Chondrocyte (in vitro differentiated cells): Measurements from ENCODE around the gene PTTG2. TPM values are rescaled to one million over a fixed set of nuclear protein-coding genes. Genes with fewer than 3 reads are reported as not detected.
A peak's percentile ranks its signal among the peaks of the same experiment; 100 is the strongest.
"Not testable (repeated sequence)": the region's sequence is repeated elsewhere in the genome, so short reads cannot be mapped to it uniquely, and the experiment has no call there.

Experiments
- DNase-seq: peaks from one replicate; pipeline ENCODE4 v3.0.0; 2021; ENCODE audit warnings: mixed read lengths, low spot score
- H3K27ac Mint-ChIP-seq: one replicate; pipeline ENCODE4 v1.8.0; 2021; ENCODE audit warnings: mild to moderate bottlenecking, moderate library complexity, mixed read lengths; ENCODE audit not compliant: unreplicated experiment
- H3K27me3 Mint-ChIP-seq: 2 replicates; pipeline ENCODE4 v1.8.0; 2021; ENCODE audit warnings: low read depth, mixed read lengths
- H3K36me3 Mint-ChIP-seq: 2 replicates; pipeline ENCODE4 v1.8.0; 2021; ENCODE audit warnings: low read depth, mixed read lengths
- H3K4me1 Mint-ChIP-seq: 2 replicates; pipeline ENCODE4 v1.8.0; 2021; ENCODE audit warnings: low read depth, mild to moderate bottlenecking, mixed read lengths
- H3K4me3 Mint-ChIP-seq: one replicate; pipeline ENCODE4 v1.8.0; 2021; ENCODE audit warnings: mild to moderate bottlenecking, moderate library complexity, mixed read lengths; ENCODE audit not compliant: unreplicated experiment
- H3K9me3 Mint-ChIP-seq: 2 replicates; pipeline ENCODE4 v1.8.0; 2021; ENCODE audit warnings: low read depth, mixed read lengths
- CTCF ChIP-seq: fragments of 200-600 bp; sonication (generic); IDR thresholded peaks from 2 replicates; pipeline ENCODE4 v1.5.0; 2021; ENCODE audit warnings: antibody characterized with exemption, mild to moderate bottlenecking, moderate library complexity
- long read RNA-seq: library from polyadenylated mRNA; stranded (forward); transcript quantifications from one replicate; pipeline ENCODE4 v2.0.0, GENCODE V29; 2021
- total RNA-seq: library from RNA; stranded (reverse); gene quantifications from 3 replicates; pipeline ENCODE4 v1.2.1, GENCODE V29; 2021

Gene PTTG2
- total RNA-seq: 0.45 TPM in 1 of 3 replicates, not detected in the others
- long read RNA-seq: 0 reads

GRCh38 chr4:37960098-37960497, at the start of gene PTTG2:
Gene PTTG2 (plus strand): TSS chr4:37960398. CDS start chr4:37960435, 37 bp downstream.
- Mint-ChIP-seq H3K27me3 (no peaks in the 10 kb centered on the region), H3K36me3 (no peaks in the 10 kb centered on the region), H3K4me3 (no peak within 1 kb of the TSS), H3K4me1 (peaks cover 16% of the 10 kb centered on the region), H3K9me3 (no peaks in the 10 kb centered on the region), H3K27ac (no peak within 1 kb of the TSS)
- DNase-seq: no peak
- TF ChIP-seq CTCF: no peak

GRCh38 chr4:37914539-37914938, 45.7 kb upstream of the PTTG2 start:
- no peak overlapping the region for H3K4me3 Mint-ChIP-seq
- H3K27ac Mint-ChIP-seq: no peak overlapping the region
- peaks cover 3% of the 10 kb centered on the region for H3K36me3 Mint-ChIP-seq
- no peaks in the 10 kb centered on the region for H3K9me3 Mint-ChIP-seq
- TF ChIP-seq CTCF: no peak
- peaks cover 8% of the 10 kb centered on the region for H3K4me1 Mint-ChIP-seq
- no peak for DNase-seq
- H3K27me3 Mint-ChIP-seq: peaks cover 3% of the 10 kb centered on the region

GRCh38 chr4:37917388-37917787, 42.8 kb upstream of the PTTG2 start:
- DNase-seq: no peak
- no peak overlapping the region for H3K4me3 Mint-ChIP-seq
- H3K27ac Mint-ChIP-seq: no peak overlapping the region

GRCh38 chr4:37918653-37919052, 41.5 kb upstream of the PTTG2 start:
- peaks cover 13% of the 10 kb centered on the region for H3K4me1 Mint-ChIP-seq
- TF ChIP-seq CTCF: no peak
- H3K27ac Mint-ChIP-seq: no peak overlapping the region
- H3K36me3 Mint-ChIP-seq: peaks cover 3% of the 10 kb centered on the region
- H3K9me3 Mint-ChIP-seq: no peaks in the 10 kb centered on the region
- no peak overlapping the region for H3K4me3 Mint-ChIP-seq
- DNase-seq: no peak
- H3K27me3 Mint-ChIP-seq: peaks cover 3% of the 10 kb centered on the region

More at GRCh38 chr4:37917388-37917787, 42.8 kb upstream of the PTTG2 start:
- peaks cover 3% of the 10 kb centered on the region for H3K27me3 Mint-ChIP-seq
- H3K36me3 Mint-ChIP-seq: peaks cover 3% of the 10 kb centered on the region
- peaks cover 6% of the 10 kb centered on the region for H3K4me1 Mint-ChIP-seq
- H3K9me3 Mint-ChIP-seq: no peaks in the 10 kb centered on the region
- no peak for TF ChIP-seq CTCF

GRCh38 chr4:37922328-37922727, 37.9 kb upstream of the PTTG2 start:
- Mint-ChIP-seq H3K4me3 (no peak overlapping the region), H3K36me3 (no peaks in the 10 kb centered on the region), H3K27ac (peak overlapping the region; percentile 2), H3K27me3 (no peaks in the 10 kb centered on the region), H3K4me1 (peaks cover 14% of the 10 kb centered on the region), H3K9me3 (no peaks in the 10 kb centered on the region)
- no peak for TF ChIP-seq CTCF
- DNase-seq: no peak

GRCh38 chr4:37923089-37923488, 37.1 kb upstream of the PTTG2 start:
- not testable (repeated sequence) for H3K9me3 Mint-ChIP-seq, H3K4me3 Mint-ChIP-seq, H3K27ac Mint-ChIP-seq, H3K36me3 Mint-ChIP-seq, DNase-seq, H3K27me3 Mint-ChIP-seq
- peaks cover 18% of the 10 kb centered on the region for H3K4me1 Mint-ChIP-seq
